ENCODE data around the gene SPATA2.
"Not testable (repeated sequence)": the region's sequence is repeated elsewhere in the genome, so short reads cannot be mapped to it uniquely, and the experiment has no call there.

SPATA2 gene, protein sequence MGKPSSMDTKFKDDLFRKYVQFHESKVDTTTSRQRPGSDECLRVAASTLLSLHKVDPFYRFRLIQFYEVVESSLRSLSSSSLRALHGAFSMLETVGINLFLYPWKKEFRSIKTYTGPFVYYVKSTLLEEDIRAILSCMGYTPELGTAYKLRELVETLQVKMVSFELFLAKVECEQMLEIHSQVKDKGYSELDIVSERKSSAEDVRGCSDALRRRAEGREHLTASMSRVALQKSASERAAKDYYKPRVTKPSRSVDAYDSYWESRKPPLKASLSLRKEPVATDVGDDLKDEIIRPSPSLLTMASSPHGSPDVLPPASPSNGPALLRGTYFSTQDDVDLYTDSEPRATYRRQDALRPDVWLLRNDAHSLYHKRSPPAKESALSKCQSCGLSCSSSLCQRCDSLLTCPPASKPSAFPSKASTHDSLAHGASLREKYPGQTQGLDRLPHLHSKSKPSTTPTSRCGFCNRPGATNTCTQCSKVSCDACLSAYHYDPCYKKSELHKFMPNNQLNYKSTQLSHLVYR

DNA sequence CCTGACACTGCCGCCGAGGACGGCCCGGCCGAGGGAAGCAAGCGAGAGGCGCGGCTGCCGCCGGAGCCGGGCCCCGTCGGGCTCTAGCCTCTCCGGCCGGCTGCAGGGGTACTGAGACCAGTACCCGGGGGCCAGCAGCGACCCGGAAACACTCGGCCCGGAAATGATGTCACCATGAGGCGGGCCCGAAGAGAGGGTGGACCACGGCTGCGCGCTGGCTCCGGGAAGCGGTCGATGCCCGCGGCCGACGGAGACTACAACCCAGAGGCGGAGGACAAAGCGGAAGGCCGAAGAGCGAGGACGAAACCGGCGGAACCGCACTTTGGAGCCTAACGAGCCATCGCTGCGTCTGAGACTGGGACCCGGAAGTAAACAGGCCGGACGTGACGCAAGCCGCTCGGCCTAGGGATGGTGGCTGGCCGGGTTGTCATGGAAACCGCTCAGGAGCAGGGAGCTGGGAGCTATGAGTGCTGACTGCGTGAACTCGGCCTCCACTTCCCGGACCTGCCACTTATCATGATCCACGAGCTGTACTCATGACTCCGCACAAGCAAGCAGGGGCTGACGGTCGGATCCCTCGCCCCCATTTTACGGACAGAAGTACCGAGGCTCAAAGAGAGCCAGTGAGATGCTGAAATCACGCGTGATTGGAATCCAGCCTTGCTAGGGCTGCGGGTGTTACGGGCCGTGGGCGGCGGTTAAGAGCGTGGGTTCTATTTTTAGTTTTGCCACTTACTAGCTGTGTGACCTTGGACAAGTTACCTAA is at the start of gene SPATA2:
SPATA2 (minus strand) TSS at position 150 of the 766 bp plus-strand sequence. CDS start 7,039 bp downstream, outside the sequence.
- peak; percentile 90 to 93 for DNase-seq (ENCODE audit: low read depth in 2 of 2)

DNA sequence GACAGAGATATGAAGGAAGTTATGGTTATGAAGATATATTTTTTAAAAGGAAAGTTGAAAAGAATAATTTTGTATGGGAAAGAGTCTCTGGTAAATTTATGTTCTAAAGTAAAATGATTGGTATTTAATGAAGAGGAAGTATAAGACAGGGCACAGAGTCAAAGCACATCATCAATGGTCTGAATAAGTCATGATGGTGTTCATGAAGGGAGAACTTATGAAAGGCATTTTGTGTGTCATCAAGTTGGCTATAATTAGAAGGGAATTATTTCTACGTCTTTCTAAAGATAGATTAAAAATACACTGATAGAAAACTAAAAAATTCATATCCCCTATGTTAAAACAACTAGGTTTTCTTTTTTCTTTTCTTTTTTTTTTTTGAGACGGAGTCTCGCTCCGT is 46.1 kb upstream of the SPATA2 start:
- no peak for DNase-seq (ENCODE audit: low read depth in 2 of 2)

DNA sequence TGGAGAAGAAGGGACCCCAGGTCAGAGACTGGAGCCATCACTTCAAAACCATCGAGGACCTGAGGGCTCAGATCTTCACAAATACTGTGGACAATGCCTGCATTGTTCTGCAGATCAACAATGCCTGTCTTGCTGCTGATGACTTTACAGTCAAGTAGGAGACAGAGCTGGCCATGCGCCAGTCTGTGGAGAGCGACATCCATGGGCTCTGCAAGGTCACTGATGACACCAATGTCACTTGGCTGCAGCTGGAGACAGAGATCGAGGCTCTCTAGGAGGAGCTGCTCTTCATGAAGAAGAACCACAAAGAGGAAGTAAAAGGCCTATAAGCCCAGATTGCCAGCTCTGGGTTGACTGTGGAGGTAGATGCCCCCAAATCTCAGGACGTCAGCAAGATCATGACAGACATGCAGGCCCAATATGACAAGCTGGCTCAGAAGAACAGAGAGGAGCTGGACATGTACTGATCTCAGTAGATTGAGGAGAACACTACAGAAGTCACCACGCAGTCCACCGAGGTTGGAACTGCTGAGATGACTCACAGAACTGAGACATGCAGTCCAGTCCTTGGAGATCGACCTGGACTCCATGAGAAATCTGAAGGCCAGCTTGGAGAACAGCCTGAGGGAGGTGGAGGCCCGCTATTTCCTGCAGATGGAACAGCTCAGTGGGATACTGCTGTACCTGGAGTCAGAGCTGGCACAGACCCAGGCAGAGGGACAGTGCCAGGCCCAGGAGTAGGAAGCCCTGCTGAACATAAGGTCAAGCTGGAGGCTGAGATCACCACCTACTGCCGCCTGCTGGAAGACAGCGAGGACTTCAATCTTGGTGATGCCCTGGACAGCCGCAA is 42.0 kb upstream of the SPATA2 start:
- DNase-seq (ENCODE audit: low read depth in 2 of 2) = not testable (repeated sequence)

DNA sequence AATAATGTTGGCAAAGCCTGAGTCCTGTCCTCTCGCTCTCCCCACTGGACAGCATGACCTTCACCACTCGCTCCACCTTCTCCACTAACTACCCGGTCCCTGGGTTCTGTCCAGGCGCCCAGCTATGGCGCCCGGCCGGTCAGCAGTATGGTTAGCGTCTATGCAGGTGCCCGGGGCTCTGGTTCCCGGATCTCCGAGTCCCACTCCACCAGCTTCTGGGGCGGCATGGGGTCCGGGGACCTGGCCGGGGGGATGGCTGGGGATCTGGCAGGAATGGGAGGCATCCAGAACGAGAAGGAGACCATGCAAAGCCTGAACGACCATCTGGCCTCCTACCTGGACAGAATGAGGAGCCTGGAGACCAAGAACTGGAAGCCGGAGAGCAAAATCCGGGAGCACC is 41.4 kb upstream of the SPATA2 start:
- DNase-seq (ENCODE audit: low read depth in 2 of 2) = no peak

DNA sequence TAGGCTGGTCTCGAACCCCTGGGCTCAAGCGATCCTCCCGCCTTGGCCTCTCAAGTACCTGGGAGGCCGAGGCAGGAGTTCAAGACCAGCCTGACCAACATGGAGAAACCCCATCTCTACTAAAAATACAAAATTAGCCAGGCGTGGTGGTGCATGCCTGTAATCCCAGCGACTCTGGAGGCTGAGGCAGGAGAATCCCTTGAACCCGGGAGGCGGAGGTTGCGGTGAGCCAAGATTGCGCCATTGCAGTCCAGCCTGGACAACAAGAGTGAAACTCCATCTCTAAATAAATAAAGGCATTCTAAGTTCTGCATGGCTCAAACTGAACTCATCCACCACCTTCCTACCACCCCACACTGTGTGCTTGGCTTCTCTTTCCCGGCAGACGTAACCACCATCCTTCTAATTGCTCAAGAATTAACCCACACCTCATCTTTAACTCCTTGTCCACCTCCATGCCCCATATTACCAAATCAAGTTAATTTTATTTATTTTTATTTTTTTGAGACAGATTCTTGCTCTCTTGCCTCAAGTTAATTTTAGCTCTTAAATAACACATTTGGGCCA is 40.6 kb upstream of the SPATA2 start:
- not testable (repeated sequence) for DNase-seq (ENCODE audit: low read depth in 2 of 2)

DNA sequence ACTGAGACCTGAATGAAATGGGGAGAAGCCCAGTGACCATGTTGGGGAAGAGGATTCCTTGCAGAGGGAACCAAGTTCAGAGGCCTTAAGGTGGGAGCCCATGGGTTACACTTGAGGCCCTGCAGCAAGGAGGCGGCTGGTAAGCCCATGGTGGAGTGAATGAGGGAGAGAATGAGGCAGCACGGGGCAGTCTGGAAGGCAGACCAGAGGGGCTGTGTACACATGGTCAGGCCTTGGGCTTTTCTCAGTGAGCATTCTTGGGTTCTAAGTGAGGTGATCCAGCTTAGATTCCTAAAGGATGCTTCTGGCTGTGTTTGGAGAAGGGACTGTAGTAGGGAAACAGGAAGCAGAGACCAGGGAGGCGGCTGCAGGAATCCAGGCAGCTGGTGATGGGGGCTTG is 39.8 kb upstream of the SPATA2 start:
- no peak for DNase-seq (ENCODE audit: low read depth in 2 of 2)

DNA sequence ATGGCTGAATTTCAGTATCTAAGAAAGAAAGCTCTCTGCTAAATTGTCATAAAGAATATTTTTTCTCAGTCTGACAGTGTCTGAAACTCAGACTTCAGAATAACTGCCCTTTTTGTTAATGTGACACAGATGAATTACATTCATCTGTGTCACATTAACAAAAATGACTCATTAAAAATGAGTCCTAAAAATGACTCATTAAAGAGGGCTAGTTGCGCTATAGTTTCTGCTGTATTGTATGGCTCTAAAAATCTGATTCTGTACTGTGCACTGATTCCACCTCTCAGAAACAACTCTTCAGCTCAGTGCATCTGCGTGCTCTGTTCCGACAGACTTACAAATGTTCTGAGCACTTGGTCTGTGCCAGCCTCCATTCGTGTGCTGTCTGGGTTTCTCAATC is 35.8 kb upstream of the SPATA2 start:
- DNase-seq (ENCODE audit: low read depth in 2 of 2) = no peak

DNA sequence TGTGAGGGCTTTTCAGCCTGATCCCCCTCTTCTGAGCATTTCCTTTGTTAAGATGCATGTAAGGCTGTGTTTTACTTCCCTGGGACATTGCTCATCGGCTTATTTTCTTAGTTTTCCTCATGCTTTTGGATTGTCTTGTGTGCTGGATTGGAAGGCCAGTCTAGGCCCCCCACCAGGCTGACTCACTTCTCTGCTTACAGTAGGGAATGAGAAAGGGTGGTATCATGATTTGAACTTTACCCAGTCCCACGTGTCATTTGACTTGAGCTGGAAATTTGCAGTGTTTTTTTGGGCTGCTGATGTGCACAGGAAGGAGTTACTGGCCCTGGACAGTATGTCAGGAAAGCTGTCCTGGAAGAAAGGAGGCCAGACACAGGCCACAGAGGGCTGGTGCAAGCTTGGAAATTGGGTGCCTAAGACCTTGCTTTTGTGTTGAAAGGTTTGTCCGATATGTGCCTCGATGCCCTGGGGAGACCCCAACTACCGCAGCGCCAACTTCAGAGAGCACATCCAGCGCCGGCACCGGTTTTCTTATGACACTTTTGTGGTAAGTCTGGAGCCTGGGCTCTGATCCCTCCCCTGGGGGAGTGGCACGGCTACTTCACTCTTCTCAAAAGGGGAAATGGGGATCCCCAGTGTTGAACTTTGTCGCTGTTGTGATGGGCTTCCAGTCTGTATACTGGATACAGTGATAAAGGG is 33.6 kb upstream of the SPATA2 start:
- no peak for DNase-seq (ENCODE audit: low read depth in 2 of 2)

DNA sequence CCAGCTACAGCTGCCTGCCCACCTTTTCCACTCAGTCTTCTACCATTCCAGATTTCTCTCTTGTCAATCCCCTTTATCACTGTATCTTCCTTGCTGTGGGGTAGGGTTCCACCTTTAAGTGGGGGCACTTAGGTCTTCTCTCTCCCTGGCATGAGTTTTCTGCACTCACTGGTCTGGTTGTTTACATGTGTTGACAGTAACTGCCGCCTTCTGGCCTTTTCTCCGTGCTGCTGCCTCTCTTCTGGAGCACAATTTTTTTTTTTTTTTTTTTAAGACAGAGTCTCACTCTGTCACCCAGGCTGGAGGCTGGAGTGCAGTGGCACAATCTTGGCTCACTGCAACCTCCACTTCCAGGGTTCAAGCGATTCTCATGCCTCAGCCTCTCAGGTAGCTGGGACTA is 32.8 kb upstream of the SPATA2 start:
- DNase-seq (ENCODE audit: low read depth in 2 of 2) = no peak

DNA sequence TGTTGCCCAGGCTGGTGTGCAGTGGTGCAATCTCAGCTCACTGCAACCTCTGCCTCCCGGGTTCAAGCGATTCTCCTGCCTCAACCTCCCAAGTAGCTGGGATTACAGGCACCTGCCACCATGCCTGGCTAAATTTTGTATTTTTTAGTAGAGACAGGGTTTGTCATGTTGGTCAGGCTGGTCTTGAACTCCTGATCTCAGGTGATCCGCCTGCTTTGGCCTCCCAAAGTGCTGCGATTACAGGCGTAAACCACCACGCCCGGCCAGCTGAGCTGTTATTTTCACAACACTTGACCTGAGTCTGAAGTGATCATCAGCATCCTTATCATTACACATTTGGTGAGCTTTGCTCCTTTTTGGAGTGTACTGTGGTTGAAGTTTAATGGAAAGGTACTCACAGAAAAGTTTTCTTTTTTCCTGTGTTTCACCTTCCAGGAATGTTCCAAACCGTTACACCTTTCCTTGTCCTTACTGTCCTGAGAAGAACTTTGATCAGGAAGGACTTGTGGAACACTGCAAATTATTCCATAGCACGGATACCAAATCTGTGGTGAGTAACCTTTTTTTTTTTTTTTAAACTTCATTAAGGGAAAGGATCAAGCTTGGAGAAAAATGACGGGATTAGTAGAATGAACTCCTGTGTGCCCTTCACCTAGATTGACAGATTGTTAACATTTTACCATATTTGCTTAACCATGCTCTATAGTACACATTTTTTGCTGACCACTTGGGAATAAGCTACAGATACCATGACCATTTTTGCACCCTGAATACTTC is 30.6 kb upstream of the SPATA2 start:
- no peak for DNase-seq (ENCODE audit: low read depth in 2 of 2)

DNA sequence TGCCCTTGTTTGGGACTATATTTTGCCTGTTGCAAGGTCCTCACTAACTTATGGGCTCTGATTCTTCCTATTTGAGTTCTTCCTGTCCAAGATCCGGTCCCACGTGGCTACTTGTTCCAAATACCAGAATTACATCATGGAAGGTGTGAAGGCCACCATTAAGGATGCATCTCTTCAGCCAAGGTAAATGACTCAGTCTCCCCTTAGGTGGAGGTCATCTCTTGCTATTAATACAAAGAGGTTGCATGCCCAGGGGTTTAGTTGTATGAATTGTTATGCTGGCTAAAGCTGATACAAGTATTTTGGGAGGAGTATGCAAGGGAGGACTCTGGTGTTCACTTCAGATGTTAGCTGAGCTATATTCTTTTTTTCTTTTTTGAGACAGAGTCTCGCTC is 30.0 kb upstream of the SPATA2 start:
- DNase-seq (ENCODE audit: low read depth in 2 of 2) = no peak

DNA sequence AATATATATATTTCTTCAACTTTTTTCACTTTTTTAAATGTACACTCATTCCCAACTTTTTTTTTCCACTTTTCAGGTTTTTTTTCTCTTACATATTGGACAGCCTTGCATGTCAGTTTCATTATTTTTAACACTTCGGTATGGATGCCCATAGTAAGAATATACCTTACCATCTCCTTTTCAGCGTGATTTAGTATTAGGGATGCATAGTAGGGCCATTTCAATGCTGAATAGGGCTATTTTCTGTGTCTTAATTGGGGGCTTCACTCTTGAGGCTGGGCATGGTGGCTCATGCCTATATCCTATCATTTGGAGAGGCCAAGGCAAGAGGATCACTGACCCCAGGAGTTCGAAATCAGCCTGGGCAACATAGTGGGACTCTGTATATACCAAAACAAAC is 27.6 kb upstream of the SPATA2 start:
- no peak for DNase-seq (ENCODE audit: low read depth in 2 of 2)

DNA sequence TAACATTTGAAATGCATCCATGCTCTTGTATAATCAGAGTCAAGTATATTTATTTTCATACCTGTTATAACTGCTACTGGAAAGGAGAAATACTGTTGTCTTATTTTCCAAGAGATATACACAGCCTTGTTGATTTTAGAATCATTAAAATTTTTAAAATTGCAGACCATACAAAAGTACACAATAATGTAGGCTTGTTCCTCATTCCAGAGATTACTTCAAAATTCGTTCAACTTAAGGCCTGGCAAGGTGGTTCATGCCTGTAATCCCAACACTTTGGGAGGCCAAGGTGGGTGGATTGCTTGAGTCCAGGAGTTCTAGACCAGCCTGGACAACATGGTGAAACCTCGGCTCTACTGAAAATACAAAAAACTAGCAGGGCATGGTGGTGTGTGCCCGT is 27.0 kb upstream of the SPATA2 start:
- no peak for DNase-seq (ENCODE audit: low read depth in 2 of 2)

DNA sequence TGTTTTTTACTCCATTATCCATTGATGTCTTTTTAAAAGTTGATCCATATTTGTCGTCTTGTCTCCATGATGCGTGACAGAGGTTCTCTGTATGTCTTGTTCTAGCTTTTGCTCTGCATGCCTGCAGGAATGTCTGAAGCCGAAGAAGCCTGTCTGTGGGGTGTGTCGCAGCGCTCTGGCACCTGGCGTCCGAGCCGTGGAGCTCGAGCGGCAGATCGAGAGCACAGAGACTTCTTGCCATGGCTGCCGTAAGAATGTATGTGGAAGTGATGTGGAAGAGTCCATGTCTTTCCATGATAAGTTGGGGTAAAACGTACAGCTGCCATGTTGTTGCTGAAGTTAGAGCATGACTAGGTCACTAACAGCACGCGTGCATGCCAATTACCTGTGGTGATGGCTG is 26.1 kb upstream of the SPATA2 start:
- no peak for DNase-seq (ENCODE audit: low read depth in 2 of 2)

DNA sequence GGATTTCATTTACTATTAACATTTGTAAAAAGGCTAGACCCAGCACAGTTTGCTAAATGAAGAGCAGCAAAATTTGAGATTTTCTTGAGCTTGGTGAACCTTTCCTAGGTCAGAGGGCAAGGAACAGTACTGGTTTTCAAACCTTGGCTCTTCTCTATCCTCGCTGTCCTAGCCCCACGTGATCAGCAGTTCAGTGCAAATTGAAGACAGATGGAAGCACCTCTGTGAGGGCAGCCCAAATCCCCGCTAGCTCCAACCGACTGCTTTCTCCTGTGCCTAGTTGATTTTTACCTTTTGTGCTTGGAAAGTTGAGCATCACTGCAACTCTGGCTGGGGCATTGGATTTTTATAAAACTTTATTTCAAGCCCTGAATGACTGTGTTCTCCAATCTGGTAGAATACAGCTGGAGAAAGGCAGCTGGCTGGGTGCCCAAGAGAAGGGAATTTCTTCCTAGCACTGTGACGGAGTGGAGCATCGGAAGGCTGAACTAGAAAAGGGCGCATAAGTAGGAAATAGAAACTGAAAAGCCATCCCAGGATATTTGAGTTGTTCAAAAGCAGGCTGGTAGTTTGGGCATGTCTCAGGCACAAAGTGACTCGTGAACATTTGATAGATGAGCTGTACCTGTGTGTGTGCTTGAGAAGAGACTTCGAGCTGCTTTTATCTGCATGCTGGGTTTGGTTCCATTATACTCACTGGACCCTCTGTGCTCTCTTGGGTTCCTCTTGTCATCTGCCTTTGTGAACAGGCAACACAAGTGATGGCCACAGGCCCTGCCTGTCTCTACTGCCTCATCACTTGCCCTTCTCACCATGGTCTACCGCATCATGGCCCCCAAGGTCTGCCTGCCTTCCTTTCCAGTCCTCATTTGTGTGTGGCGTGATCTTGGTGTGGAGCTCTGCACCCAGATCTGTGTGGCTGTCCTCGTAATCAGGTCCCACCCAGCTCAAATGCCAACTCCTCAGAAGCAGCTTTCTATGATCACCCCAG is 23.1 kb upstream of the SPATA2 start:
- DNase-seq (ENCODE audit: low read depth in 2 of 2) = no peak

DNA sequence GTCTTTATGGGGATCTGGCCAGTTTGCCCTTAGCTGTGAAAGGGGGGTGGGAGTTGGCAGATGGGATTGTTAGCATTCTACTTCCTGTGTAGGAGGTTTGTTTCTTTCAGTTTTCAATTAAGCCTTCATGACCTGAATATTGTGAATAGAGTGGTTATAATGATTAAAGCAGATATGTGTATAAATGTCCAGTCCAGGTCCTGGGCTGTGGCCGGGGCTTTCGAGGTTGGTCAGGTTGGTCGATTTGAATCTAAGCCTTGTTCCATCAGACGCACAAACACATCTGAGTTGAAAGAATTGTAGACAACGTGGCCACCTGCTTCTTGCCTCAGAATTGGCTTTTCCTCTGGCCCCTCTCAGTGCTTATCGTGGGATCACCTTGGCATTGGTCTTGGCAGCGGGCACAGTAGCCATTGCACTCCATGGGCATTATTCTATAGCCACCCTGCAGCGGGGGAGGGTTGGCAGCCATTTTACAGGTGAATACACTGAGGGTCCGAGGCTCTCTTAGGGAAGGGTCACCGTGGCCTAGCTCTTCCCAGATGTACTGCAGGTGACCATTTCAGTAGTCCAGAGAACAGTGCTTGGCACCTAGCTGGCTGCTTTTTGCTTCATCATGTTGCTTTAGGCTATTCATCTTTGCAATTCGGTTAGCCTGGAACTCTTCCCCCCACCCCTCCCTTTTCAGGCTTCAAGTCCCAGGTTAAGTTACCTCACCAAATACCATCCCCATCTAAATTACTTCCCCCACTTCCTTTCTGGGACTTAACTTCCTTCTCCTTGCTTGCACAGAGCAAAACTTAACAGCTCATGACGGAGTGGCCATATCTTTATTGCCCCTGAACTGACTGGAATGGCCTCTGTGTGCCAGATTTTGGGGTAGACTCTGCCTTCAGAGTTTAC is 21.9 kb upstream of the SPATA2 start:
- DNase-seq (ENCODE audit: low read depth in 2 of 2) = no peak

DNA sequence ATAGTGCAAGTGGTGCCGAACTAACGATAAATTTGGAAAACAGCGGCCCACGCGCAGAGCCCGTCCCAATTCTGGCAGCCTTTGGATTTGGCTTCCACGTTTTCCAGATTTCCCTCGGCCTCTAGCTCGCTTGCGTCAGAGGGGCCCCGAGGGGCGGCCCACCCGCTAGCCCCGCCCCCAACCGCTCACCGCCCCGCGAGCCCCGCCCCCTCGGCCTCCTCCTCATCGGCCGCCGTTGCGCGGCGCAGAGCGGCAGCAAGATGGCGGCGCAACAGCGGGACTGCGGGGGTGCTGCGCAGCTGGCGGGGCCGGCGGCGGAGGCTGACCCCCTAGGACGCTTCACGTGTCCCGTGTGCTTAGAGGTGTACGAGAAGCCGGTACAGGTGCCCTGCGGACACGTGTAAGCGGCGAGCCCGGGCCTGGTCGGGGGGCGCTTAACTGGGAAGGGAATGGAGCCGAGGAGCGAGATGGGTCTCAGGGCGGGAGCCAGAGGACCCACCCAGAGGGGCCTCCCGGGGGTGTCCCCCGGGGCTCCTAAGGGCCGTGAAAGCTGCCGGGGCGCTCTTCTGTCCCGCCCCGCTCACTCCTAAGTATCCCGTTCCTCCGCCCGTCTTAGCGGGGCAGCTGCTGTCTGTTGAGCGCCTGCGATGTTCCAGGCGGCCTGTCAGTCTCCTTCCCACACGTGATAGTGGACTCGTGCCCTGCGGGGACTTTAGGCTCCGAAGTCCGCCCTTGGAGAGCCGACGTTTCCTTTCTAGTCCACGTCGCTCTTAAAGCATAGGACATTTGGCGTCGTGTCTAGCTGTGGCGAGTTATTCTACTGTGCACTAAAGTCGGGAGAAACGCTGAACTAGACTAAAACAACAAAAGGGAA is 21.1 kb upstream of the SPATA2 start, which contains the start of gene RNF114:
RNF114 (plus strand) TSS at position 245 of the 874 bp plus-strand sequence; CDS start at position 261, 16 bp downstream.
- peak; percentile 79 to 89 for DNase-seq (ENCODE audit: low read depth in 2 of 2)

Measured in stimulated activated CD4-positive, alpha-beta T cell treated with anti-CD3 and anti-CD28 coated beads, Interleukin-15, amount 100 ng/mL, for 48 hours (primary cell).